Cardiac muscle cell (in vitro differentiated cells and primary cell): ENCODE data around the gene PTH1R. TPM values are rescaled to one million over a fixed set of nuclear protein-coding genes. Genes with fewer than 3 reads are reported as not detected.

Experiments
- DNase-seq, 2 donors: peaks; one replicate each; pipeline versions ENCODE4 v3.0.0 to v3.0.0-alpha.2; 2010 to 2017; ENCODE audit warnings: low read depth in 1 of 2, low spot score in 1 of 2
- H3K27ac ChIP-seq: fragments of 200-600 bp; sonication (generic); 2 replicates; pipeline ENCODE4 v1.5.1; 2016
- H3K27me3 ChIP-seq: fragments of 200-600 bp; sonication (generic); 2 replicates; pipeline ENCODE4 v1.6.0; 2016; ENCODE audit warnings: control low read depth
- H3K36me3 ChIP-seq: fragments of 200-600 bp; sonication (generic); 2 replicates; pipeline ENCODE4 v1.5.1; 2016; ENCODE audit warnings: control low read depth
- H3K4me1 ChIP-seq: fragments of 200-600 bp; sonication (generic); 2 replicates; pipeline ENCODE4 v1.8.1; 2017; ENCODE audit warnings: low read depth, mild to moderate bottlenecking, mixed run types
- H3K4me3 ChIP-seq: fragments of 200-600 bp; sonication (generic); 2 replicates; pipeline ENCODE4 v1.5.1; 2016; ENCODE audit warnings: mild to moderate bottlenecking
- H3K9me3 ChIP-seq: fragments of 200-600 bp; sonication (generic); 2 replicates; pipeline ENCODE4 v1.5.1; 2017; ENCODE audit warnings: low read depth, mild to moderate bottlenecking, control low read depth
- CTCF ChIP-seq: IDR thresholded peaks from 2 replicates; pipeline ENCODE4 v1.5.1; 2012; ENCODE audit warnings: low read depth, mild to moderate bottlenecking, low read length
- polyA plus RNA-seq: library from polyadenylated mRNA; unstranded; fragments of >200 nt; fragmentation: Nextera tagmentation; extraction: Ambion mirVana; gene quantifications from 2 replicates; pipeline ENCODE4 v1.2.1, GENCODE V29; 2016
- total RNA-seq: library from RNA; depleted of rRNA; stranded (reverse); fragments of >200 nt; gene quantifications from 2 replicates; pipeline ENCODE4 v1.2.3, GENCODE V29; 2016

Gene PTH1R
- total and polyA plus RNA-seq, 2 experiments from 2014 or later: 112 to 121 TPM

GRCh38 chr3:46922871-46923558 is 45.5 kb downstream of the PTH1R start:
- DNase-seq: no peak
- H3K4me3 ChIP-seq: no peak overlapping the region
- H3K36me3 ChIP-seq: peaks cover 25% of the 10 kb centered on the region
- H3K27ac ChIP-seq: no peak overlapping the region
- no peak for TF ChIP-seq CTCF
- H3K4me1 ChIP-seq: peaks cover 8% of the 10 kb centered on the region
- H3K27me3 ChIP-seq: no peaks in the 10 kb centered on the region
- no peaks in the 10 kb centered on the region for H3K9me3 ChIP-seq

- peak; percentile 46 to 63 for DNase-seq
- TF ChIP-seq CTCF: peak; percentile 69
- Histone ChIP-seq H3K9me3 (no peaks in the 10 kb centered on the region), H3K27ac (no peak overlapping the region), H3K27me3 (no peaks in the 10 kb centered on the region), H3K4me1 (peaks cover 15% of the 10 kb centered on the region), H3K4me3 (no peak overlapping the region), H3K36me3 (peaks cover 25% of the 10 kb centered on the region)
These were observed 46.2 kb downstream of the PTH1R start for GRCh38 chr3:46923559-46924350.

- Histone ChIP-seq H3K4me1 (peaks cover 19% of the 10 kb centered on the region), H3K27ac (no peak overlapping the region), H3K4me3 (no peak overlapping the region), H3K9me3 (no peaks in the 10 kb centered on the region), H3K27me3 (no peaks in the 10 kb centered on the region), H3K36me3 (peaks cover 24% of the 10 kb centered on the region)
- no peak for DNase-seq
- no peak for TF ChIP-seq CTCF
These were observed 47.5 kb downstream of the PTH1R start for GRCh38 chr3:46924921-46925584.

GRCh38 chr3:46925585-46925934 is 48.0 kb downstream of the PTH1R start:
- Histone ChIP-seq H3K4me3 (no peak overlapping the region), H3K27ac (no peak overlapping the region), H3K27me3 (no peaks in the 10 kb centered on the region), H3K4me1 (peaks cover 19% of the 10 kb centered on the region), H3K36me3 (peaks cover 19% of the 10 kb centered on the region), H3K9me3 (no peaks in the 10 kb centered on the region)
- no peak for TF ChIP-seq CTCF
- no peak for DNase-seq

- Histone ChIP-seq H3K9me3 (no peaks in the 10 kb centered on the region), H3K27ac (peak overlapping the region; percentile 25), H3K4me3 (no peak overlapping the region), H3K27me3 (no peaks in the 10 kb centered on the region), H3K4me1 (peaks cover 22% of the 10 kb centered on the region), H3K36me3 (peaks cover 14% of the 10 kb centered on the region)
- TF ChIP-seq CTCF: no peak
- peak in 1 of 2 donors; percentile 36 for DNase-seq
These were observed 48.5 kb downstream of the PTH1R start for GRCh38 chr3:46926039-46926438.
